Esophagus muscularis mucosa (tissue), 4 donors: Measurements from ENCODE around the gene TC2N. TPM values are rescaled to one million over a fixed set of nuclear protein-coding genes. Genes with fewer than 3 reads are reported as not detected.

Experiments
- DNase-seq: peaks from one replicate; pipeline ENCODE4 v3.0.0-alpha.2; 2017; ENCODE audit errors: extremely low spot score
- H3K27ac ChIP-seq, 4 donors: fragments of 200-600 bp; sonication (generic); replicated peaks in 1 of 4; 1 replicate in 3 of 4; 2 replicates in 1 of 4; pipeline ENCODE4 v1.5.1; 2016 to 2019; ENCODE audit warnings: mild to moderate bottlenecking in 1 of 4
- H3K27me3 ChIP-seq, 4 donors: fragments of 200-600 bp; sonication (generic); one replicate each; pipeline versions ENCODE4 v1.5.1 to v1.6.0; 2016 to 2019
- H3K36me3 ChIP-seq, 4 donors: fragments of 200-600 bp; sonication (generic); one replicate each; pipeline ENCODE4 v1.5.1; 2016 to 2019
- H3K4me1 ChIP-seq, 4 donors: fragments of 200-600 bp; sonication (generic); one replicate each; pipeline ENCODE4 v1.5.1; 2016 to 2019
- H3K4me3 ChIP-seq, 4 donors: fragments of 200-600 bp; sonication (generic); 1 replicate in 2 of 4; 2 replicates in 2 of 4; pipeline ENCODE4 v1.5.1; 2016 to 2019; ENCODE audit warnings: mild to moderate bottlenecking in 4 of 4, moderate library complexity in 1 of 4
- H3K9me3 ChIP-seq, 4 donors: fragments of 200-600 bp; sonication (generic); 1 replicate in 3 of 4; 2 replicates in 1 of 4; pipeline ENCODE4 v1.5.1; 2016 to 2019
- EP300 ChIP-seq: sonication (generic); formaldehyde crosslinking; IDR thresholded peaks from one replicate; pipeline ENCODE4 v1.6.1; 2017; ENCODE audit warnings: antibody characterized with exemption
- POLR2A ChIP-seq: fragments of 450-650 bp; IDR thresholded peaks from one replicate; pipeline ENCODE4 v1.6.1; 2017; ENCODE audit warnings: antibody characterized with exemption, moderate library complexity, mild to moderate bottlenecking, low read depth
- POLR2AphosphoS5 ChIP-seq, 2 donors: sonication (generic); formaldehyde crosslinking; IDR thresholded peaks; one replicate each; pipeline ENCODE4 v1.6.1; 2017; ENCODE audit warnings: antibody characterized with exemption in 2 of 2
- WGBS: methylation state at CpG from one replicate; pipeline ENCODE4 v1.1.5; 2018; 5-methylcytosine and 5-hydroxymethylcytosine counted together
- intact Hi-C: fragments of 100-400 bp; cut with DNase I; formaldehyde crosslinking; loops from one replicate; pipeline ENCODE4 v1.15.1; 2023
- total RNA-seq, 4 donors: library from RNA; depleted of rRNA; stranded (reverse); fragments of >200 nt; gene quantifications; one replicate each; pipeline versions ENCODE4 v1.1.0 to v1.2.1, GENCODE V29; 2016
- TF ChIP-seq, protein P1 (sequence below), 3 experiments: fragments of 200-600 bp in 2 of 3; fragments of 450-650 bp in 1 of 3; sonication (generic) in 2 of 3; IDR thresholded peaks; one replicate each; pipeline ENCODE4 v1.5.1; 2017 to 2019; ENCODE audit warnings: antibody characterized with exemption in 3 of 3, mild to moderate bottlenecking in 2 of 3, moderate library complexity in 1 of 3

Gene TC2N
- total RNA-seq, 4 donors from 2014 or later, result 17.8 to 27.8 (median 23.7) TPM

- Histone ChIP-seq H3K27ac (no peak overlapping the region), H3K36me3 (peaks cover 0 to 24% (median 14%) of the 10 kb centered on the region in 4 donors), H3K9me3 (peaks cover 0 to 12% (median 2%) of the 10 kb centered on the region in 4 donors), H3K4me3 (no peak overlapping the region), H3K4me1 (peaks cover 12 to 25% (median 18%) of the 10 kb centered on the region in 4 donors), H3K27me3 (no peaks in the 10 kb centered on the region)
- WGBS, result 91% methylated on average over 8 of the region's 8 CpGs
- TF ChIP-seq POLR2AphosphoS5 (IDR thresholded peaks at IDR 0.05) (no peak), POLR2A (no peak), EP300 (no peak)
- TF ChIP-seq, protein P1, sequence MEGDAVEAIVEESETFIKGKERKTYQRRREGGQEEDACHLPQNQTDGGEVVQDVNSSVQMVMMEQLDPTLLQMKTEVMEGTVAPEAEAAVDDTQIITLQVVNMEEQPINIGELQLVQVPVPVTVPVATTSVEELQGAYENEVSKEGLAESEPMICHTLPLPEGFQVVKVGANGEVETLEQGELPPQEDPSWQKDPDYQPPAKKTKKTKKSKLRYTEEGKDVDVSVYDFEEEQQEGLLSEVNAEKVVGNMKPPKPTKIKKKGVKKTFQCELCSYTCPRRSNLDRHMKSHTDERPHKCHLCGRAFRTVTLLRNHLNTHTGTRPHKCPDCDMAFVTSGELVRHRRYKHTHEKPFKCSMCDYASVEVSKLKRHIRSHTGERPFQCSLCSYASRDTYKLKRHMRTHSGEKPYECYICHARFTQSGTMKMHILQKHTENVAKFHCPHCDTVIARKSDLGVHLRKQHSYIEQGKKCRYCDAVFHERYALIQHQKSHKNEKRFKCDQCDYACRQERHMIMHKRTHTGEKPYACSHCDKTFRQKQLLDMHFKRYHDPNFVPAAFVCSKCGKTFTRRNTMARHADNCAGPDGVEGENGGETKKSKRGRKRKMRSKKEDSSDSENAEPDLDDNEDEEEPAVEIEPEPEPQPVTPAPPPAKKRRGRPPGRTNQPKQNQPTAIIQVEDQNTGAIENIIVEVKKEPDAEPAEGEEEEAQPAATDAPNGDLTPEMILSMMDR (IDR thresholded peaks at IDR 0.05), result no peak
- intact Hi-C loops, result no loop called here
- no peak for DNase-seq
Measured at GRCh38 chr14:91869556-91869955, 2.2 kb upstream of the TC2N start.

GRCh38 chr14:91866511-91867295, 633 bp downstream of the TC2N start:
- Histone ChIP-seq H3K27ac (no peak overlapping the region), H3K4me3 (peak overlapping the region in 1 of 4 donors; percentile 16), H3K4me1 (peaks cover under 1 to 4% (median 2%) of the 10 kb centered on the region in 4 donors), H3K9me3 (peaks cover 0 to 12% (median 2%) of the 10 kb centered on the region in 4 donors), H3K27me3 (no peaks in the 10 kb centered on the region), H3K36me3 (peaks cover 0 to 24% (median 14%) of the 10 kb centered on the region in 4 donors)
- intact Hi-C loops, result no loop called here
- no peak for DNase-seq
- 86% methylated on average over 6 of the region's 6 CpGs for WGBS
- TF ChIP-seq, protein P1 (IDR thresholded peaks at IDR 0.05), result no peak

DNA sequence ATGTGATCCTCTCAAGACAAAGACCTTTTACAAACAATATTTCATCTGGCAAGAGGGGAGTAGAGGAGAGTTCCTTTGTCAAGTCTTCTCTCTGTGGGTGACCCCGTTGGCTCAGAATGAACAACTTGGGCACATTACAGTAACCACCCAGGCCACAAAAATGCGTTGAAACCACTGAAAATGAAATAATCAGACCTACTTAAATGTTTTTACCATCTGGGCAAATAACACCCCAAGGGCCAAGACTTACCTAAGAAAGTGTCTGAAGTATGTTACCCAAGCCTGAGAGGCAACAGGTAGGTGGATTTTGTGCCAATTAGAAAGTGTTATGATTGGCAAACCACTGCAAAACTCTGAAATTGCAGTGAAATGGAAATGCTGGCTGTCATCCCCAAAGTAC, 1.3 kb downstream of the TC2N start:
- intact Hi-C loops, result no loop called here
- H3K4me1 ChIP-seq, result no peaks in the 10 kb centered on the region
- 71% methylated on average over 2 of the region's 2 CpGs for WGBS
- TF ChIP-seq POLR2A (no peak), POLR2AphosphoS5 (IDR thresholded peaks at IDR 0.05) (no peak)
- TF ChIP-seq, protein P1 (IDR thresholded peaks at IDR 0.05), result no peak
- no peak overlapping the region for H3K4me3 ChIP-seq
- peaks cover 0 to 12% (median 2%) of the 10 kb centered on the region in 4 donors for H3K9me3 ChIP-seq
- peaks cover 0 to 24% (median 14%) of the 10 kb centered on the region in 4 donors for H3K36me3 ChIP-seq
- no peaks in the 10 kb centered on the region for H3K27me3 ChIP-seq
- no peak overlapping the region for H3K27ac ChIP-seq
- no peak for DNase-seq

- Histone ChIP-seq H3K4me1 (peaks cover 0 to 5% (median 2%) of the 10 kb centered on the region in 4 donors), H3K36me3 (peaks cover 0 to 3% (median 0%) of the 10 kb centered on the region in 4 donors), H3K27ac (no peak overlapping the region), H3K9me3 (no peaks in the 10 kb centered on the region), H3K4me3 (no peak overlapping the region), H3K27me3 (peaks cover 0 to 9% (median 0%) of the 10 kb centered on the region in 4 donors)
- TF ChIP-seq POLR2A (no peak), POLR2AphosphoS5 (IDR thresholded peaks at IDR 0.05) (no peak), EP300 (no peak)
- TF ChIP-seq, protein P1 (IDR thresholded peaks at IDR 0.05), result no peak
- no peak for DNase-seq
- intact Hi-C loops, result no loop called here
- 66% methylated on average over 4 of the region's 4 CpGs for WGBS
Measured at GRCh38 chr14:91862417-91862816, 4.9 kb downstream of the TC2N start.
